ENCODE data around the gene NEDD8.

DNA sequence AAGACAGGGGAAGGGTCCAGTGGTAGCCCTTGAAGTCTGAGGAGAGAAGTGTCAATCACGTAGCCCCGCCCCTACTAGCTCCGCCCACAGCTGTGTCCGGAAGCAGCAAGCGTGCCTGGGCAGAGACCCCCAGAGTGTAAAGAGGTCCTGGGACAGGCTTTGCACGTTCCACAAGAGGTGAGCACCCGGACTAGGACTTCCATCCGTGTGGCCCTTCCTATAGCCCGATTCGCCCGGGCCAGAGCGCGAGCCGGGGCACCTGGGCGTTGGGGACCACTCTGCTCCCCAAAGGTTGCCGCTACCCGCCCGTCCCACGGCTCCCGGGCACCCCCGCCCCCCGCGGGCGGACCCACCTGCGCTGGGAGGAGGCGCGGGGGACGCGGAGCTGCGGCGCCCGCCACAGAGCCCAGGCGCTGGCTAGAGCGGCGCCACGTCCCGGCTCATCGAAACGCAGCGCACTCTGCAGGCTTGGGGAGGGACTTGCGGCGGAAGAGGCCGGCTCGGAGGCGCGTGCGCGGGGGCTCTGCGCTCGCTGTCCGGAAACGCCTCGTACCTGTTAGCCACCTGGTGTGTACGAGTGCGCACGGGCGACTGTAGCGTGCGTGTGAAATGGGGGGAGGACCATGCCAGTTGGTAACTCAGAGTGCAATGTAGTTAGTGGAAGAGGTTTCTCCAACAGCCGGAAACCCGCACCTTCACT, 39.1 kb upstream of the NEDD8 start, which contains the start of gene RABGGTA:
- TF ChIP-seq, protein P1, sequence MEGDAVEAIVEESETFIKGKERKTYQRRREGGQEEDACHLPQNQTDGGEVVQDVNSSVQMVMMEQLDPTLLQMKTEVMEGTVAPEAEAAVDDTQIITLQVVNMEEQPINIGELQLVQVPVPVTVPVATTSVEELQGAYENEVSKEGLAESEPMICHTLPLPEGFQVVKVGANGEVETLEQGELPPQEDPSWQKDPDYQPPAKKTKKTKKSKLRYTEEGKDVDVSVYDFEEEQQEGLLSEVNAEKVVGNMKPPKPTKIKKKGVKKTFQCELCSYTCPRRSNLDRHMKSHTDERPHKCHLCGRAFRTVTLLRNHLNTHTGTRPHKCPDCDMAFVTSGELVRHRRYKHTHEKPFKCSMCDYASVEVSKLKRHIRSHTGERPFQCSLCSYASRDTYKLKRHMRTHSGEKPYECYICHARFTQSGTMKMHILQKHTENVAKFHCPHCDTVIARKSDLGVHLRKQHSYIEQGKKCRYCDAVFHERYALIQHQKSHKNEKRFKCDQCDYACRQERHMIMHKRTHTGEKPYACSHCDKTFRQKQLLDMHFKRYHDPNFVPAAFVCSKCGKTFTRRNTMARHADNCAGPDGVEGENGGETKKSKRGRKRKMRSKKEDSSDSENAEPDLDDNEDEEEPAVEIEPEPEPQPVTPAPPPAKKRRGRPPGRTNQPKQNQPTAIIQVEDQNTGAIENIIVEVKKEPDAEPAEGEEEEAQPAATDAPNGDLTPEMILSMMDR (IDR thresholded peaks at IDR 0.05): peak; percentile 61 to 84 (median 69)
- TF ChIP-seq EP300 (IDR thresholded peaks at IDR 0.05; ENCODE audit: low read depth): no peak

Data from transverse colon (tissue), 3 donors.